GM12865 (cell line): ENCODE measurements around the gene AEBP1.

ENCODE experiments used
- DNase-seq: peaks from one replicate; pipeline ENCODE4 v3.0.0; 2010; ENCODE audit warnings: low read depth
- H3K4me3 ChIP-seq: 2 replicates; pipeline ENCODE4 v1.5.1; 2011; ENCODE audit warnings: mild to moderate bottlenecking, low read depth, low read length, control low read depth
- TF ChIP-seq, protein P1 (sequence below): IDR thresholded peaks from 2 replicates; pipeline ENCODE4 v1.5.1; 2011; ENCODE audit warnings: low read length, control low read depth, low read depth, inconsistent platforms; ENCODE audit not compliant: insufficient read depth; ENCODE audit errors: missing control alignments

Gene AEBP1

DNA sequence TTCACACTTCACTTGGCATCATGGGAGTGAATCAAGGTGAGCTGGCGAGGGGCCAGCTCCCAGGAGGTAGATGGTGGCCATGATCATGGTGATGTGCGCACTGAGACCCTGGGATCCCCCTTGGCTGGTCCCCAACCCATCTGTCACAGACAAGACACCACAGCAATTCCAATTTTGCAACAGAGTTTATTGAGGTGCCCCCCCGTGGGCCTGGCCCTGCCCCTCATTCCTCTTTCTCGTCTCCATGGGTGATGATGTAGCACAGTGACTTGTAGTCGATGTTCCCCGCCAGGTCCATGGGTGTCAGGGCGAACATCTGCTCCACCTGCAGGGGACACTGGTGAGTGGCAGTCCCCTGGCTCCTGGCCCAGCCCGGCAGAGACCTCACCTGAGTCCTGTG is 34.6 kb downstream of the AEBP1 start:
- H3K4me3 ChIP-seq = no peak overlapping the region
- TF ChIP-seq, protein P1, sequence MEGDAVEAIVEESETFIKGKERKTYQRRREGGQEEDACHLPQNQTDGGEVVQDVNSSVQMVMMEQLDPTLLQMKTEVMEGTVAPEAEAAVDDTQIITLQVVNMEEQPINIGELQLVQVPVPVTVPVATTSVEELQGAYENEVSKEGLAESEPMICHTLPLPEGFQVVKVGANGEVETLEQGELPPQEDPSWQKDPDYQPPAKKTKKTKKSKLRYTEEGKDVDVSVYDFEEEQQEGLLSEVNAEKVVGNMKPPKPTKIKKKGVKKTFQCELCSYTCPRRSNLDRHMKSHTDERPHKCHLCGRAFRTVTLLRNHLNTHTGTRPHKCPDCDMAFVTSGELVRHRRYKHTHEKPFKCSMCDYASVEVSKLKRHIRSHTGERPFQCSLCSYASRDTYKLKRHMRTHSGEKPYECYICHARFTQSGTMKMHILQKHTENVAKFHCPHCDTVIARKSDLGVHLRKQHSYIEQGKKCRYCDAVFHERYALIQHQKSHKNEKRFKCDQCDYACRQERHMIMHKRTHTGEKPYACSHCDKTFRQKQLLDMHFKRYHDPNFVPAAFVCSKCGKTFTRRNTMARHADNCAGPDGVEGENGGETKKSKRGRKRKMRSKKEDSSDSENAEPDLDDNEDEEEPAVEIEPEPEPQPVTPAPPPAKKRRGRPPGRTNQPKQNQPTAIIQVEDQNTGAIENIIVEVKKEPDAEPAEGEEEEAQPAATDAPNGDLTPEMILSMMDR = no peak
- no peak for DNase-seq

- H3K4me3 ChIP-seq = no peak overlapping the region
- DNase-seq = no peak
- TF ChIP-seq, protein P1 = no peak
These were observed 35.3 kb downstream of the AEBP1 start for GRCh38 chr7:44139311-44140010.

- no peak for DNase-seq
- TF ChIP-seq, protein P1 = no peak
- no peak overlapping the region for H3K4me3 ChIP-seq
These were observed 36.2 kb downstream of the AEBP1 start for GRCh38 chr7:44140341-44140740.

DNA sequence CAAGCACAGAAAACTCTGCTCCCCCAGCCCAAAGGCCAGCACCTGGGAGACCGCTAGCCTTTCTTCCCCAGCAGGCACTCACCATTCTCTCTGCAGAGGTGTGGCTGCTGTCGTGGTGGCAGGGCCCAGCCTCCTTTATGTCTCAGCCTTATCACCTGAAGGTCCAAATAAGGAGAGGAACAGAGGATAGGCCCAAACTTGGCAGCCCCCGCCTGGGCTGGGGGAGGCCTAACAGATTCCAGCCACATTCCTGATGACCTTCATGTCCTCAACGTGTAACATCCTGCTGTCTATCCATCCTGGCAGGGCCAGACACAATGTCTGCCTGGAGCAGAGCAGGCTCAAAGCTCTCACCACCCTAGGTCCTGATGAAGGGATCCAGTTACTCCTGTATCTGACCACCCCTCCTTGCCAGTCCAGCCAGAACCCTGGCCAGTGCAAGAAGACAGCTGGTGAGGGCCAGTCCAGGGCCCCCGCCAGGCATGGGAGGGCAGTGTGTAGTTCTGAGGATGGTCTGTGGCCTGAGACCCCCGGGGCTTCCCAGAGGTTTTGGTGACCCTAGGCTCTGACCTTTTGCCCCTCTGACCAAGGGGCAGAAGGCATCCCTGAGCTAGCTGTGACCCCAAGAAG is 37.2 kb downstream of the AEBP1 start, which contains the start of gene MYL7:
TSS of gene MYL7 (minus strand) at position 112 of the 630 bp plus-strand sequence. CDS start at position 85, 27 bp downstream.
- TF ChIP-seq, protein P1 = no peak

DNA sequence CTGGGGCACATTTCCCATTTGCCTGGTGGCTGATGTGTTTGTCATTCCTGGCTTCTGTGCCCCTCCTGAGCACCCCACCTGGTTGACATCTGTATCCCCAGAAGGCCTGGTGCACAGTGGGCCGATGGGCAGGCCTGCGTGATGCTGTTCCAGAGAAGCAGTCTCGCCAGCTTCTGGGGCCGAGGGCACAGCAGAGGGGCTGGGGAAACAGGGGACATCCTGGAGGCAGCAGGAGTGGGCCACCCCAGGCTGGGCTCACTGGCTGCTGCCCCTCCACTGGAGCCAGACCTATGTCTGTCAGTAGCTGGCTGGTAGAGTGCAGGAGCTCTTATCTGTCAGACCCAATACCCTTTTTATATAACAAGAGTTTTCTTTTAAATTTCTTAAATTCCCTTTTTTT is 37.9 kb downstream of the AEBP1 start:
- TF ChIP-seq, protein P1 = no peak
- no peak for DNase-seq
- H3K4me3 ChIP-seq = no peak overlapping the region

More for the DNA sequence above, 37.2 kb downstream of the AEBP1 start, which contains the start of gene MYL7:
- no peak for DNase-seq
- no peak within 1 kb of the TSS for H3K4me3 ChIP-seq

GRCh38 chr7:44143646-44144250 is 39.6 kb downstream of the AEBP1 start:
- TF ChIP-seq, protein P1 = no peak
- no peak for DNase-seq
- H3K4me3 ChIP-seq = no peak overlapping the region
